Stomach smooth muscle (tissue), 2 donors: ENCODE data around the gene PKP4.

ENCODE experiments used
- H3K27ac ChIP-seq: one replicate; pipeline ENCODE4 v1.7.0; 2013; ENCODE audit warnings: mild to moderate bottlenecking, low read length, inconsistent platforms
- H3K27me3 ChIP-seq, 2 donors: one replicate each; pipeline ENCODE4 v1.7.0; 2013; ENCODE audit warnings: low read length in 2 of 2; ENCODE audit not compliant: insufficient read depth in 2 of 2, control insufficient read depth in 1 of 2
- H3K36me3 ChIP-seq, 2 donors: one replicate each; pipeline ENCODE4 v1.7.0; 2013; ENCODE audit warnings: low read length in 2 of 2; ENCODE audit not compliant: control insufficient read depth in 2 of 2, insufficient read depth in 2 of 2
- H3K4me1 ChIP-seq: one replicate; pipeline ENCODE4 v1.7.0; 2013; ENCODE audit warnings: low read length; ENCODE audit not compliant: control insufficient read depth, insufficient read depth
- H3K4me3 ChIP-seq, 2 donors: one replicate each; pipeline ENCODE4 v1.7.0; 2013; ENCODE audit warnings: low read length in 2 of 2
- H3K9ac ChIP-seq, 2 donors: one replicate each; pipeline ENCODE4 v1.7.0; 2013; ENCODE audit warnings: low read length in 2 of 2, mild to moderate bottlenecking in 1 of 2
- H3K9me3 ChIP-seq, 2 donors: one replicate each; pipeline ENCODE4 v1.7.0; 2013; ENCODE audit warnings: low read length in 2 of 2; ENCODE audit not compliant: control insufficient read depth in 2 of 2
- donor health status: healthy.
- donor health status: Pancreatic carcinoma.

Gene PKP4

GRCh38 chr2:158498043-158498748 is 41.4 kb downstream of the PKP4 start:
- Histone ChIP-seq H3K4me1 (peaks cover 26% of the 10 kb centered on the region), H3K27ac (no peak overlapping the region), H3K4me3 (no peak overlapping the region)

DNA sequence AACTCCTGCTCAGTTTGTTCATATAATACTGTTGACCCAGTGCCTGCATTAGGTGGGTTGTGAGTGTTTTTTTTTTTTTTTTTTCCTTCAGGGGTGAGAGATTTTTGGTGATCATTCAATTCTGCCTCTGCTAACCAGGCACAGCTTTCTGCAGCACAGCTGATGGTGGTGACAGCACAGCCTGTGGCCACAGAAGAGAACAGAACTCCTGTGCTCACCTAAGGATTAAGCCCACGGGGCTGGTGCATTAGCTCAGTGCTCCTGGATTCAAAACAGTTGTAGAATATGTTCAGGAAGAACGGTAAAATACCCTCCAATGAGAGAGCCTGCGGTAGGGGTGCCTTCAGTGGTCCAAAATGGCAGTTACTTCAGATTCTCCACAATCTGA is 42.0 kb downstream of the PKP4 start:
- Histone ChIP-seq H3K4me1 (peaks cover 21% of the 10 kb centered on the region), H3K4me3 (no peak overlapping the region), H3K36me3 (no peaks in the 10 kb centered on the region), H3K9ac (no peak overlapping the region), H3K27ac (no peak overlapping the region), H3K9me3 (no peaks in the 10 kb centered on the region), H3K27me3 (no peaks in the 10 kb centered on the region)

More at GRCh38 chr2:158498043-158498748, 41.4 kb downstream of the PKP4 start:
- Histone ChIP-seq H3K9ac (no peak overlapping the region), H3K9me3 (no peaks in the 10 kb centered on the region), H3K36me3 (no peaks in the 10 kb centered on the region), H3K27me3 (no peaks in the 10 kb centered on the region)

DNA sequence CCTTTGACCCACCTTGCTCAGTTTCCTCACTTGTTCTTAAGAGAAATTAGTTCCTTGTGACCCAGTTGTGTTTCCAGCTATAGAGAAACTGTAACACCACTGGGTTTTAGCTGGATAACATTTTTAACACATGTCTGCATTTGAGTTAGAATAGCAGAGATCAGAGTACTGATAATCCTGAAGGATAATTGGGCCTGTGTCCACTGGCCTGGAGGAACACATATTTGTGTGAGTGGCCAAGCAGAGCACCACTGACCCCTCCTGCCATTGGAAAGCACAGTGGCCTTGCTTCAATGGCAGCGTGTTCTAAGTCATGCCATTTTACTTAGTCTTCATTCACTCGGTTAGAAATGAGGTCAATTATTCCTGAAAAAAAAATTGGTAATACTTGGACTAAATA is 42.6 kb downstream of the PKP4 start:
- no peaks in the 10 kb centered on the region for H3K36me3 ChIP-seq
- H3K9me3 ChIP-seq: no peaks in the 10 kb centered on the region
- peaks cover 21% of the 10 kb centered on the region for H3K4me1 ChIP-seq
- no peak overlapping the region for H3K27ac ChIP-seq
- H3K4me3 ChIP-seq: no peak overlapping the region
- H3K9ac ChIP-seq: no peak overlapping the region
- no peaks in the 10 kb centered on the region for H3K27me3 ChIP-seq

GRCh38 chr2:158500333-158500732 is 43.6 kb downstream of the PKP4 start:
- Histone ChIP-seq H3K27me3 (no peaks in the 10 kb centered on the region), H3K4me1 (peaks cover 21% of the 10 kb centered on the region), H3K27ac (no peak overlapping the region)

DNA sequence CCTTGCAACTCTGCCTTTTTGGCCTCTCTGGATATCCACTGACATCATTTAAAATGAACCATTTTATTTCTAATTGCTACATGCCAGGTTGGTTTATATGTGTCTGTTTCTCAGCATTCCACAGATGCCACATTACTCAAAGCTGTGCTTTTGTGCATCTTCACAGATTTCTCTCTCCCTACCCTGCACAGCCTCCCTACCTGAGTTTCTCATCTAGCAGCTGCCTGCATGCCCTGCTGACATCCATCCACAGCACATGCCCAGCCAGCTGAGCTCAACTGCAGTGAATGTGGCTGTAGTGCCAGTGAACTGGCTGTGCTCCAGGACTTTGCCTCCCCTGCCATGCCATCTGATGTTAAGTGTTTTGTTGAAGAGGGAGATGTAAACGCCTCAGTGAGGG is 44.5 kb downstream of the PKP4 start:
- Histone ChIP-seq H3K4me3 (no peak overlapping the region), H3K9me3 (no peaks in the 10 kb centered on the region), H3K4me1 (peaks cover 21% of the 10 kb centered on the region), H3K27ac (no peak overlapping the region), H3K36me3 (no peaks in the 10 kb centered on the region), H3K9ac (no peak overlapping the region), H3K27me3 (no peaks in the 10 kb centered on the region)

More at GRCh38 chr2:158500333-158500732, 43.6 kb downstream of the PKP4 start:
- Histone ChIP-seq H3K4me3 (peak overlapping the region in 1 of 2 donors; percentile 9), H3K9ac (no peak overlapping the region), H3K9me3 (no peaks in the 10 kb centered on the region), H3K36me3 (no peaks in the 10 kb centered on the region)

GRCh38 chr2:158502974-158503373 is 46.2 kb downstream of the PKP4 start:
- Histone ChIP-seq H3K27ac (no peak overlapping the region), H3K4me3 (no peak overlapping the region), H3K36me3 (no peaks in the 10 kb centered on the region), H3K9ac (no peak overlapping the region), H3K4me1 (peaks cover 21% of the 10 kb centered on the region), H3K27me3 (no peaks in the 10 kb centered on the region), H3K9me3 (no peaks in the 10 kb centered on the region)

DNA sequence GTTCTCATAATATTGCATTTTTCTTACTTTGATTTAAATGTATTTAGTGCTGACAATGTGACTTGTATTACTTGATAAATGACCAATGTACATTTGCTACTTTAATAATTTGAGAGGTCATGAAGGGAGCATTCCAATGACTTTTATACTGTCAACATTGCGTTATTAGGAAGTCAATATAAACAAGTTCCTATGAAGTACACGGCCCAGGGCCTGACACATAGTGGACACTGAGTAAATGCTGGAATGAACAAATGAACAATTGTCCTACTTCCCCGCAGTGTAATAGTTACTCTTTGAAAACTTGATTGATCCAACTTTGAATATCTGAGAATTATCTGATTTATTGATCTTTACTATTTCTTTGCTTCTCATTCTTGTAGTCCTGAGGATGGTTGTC is 47.3 kb downstream of the PKP4 start:
- Histone ChIP-seq H3K4me1 (peaks cover 18% of the 10 kb centered on the region), H3K9me3 (no peaks in the 10 kb centered on the region), H3K4me3 (no peak overlapping the region), H3K27ac (no peak overlapping the region), H3K9ac (no peak overlapping the region), H3K36me3 (no peaks in the 10 kb centered on the region), H3K27me3 (no peaks in the 10 kb centered on the region)

- H3K36me3 ChIP-seq: no peaks in the 10 kb centered on the region
- H3K27ac ChIP-seq: no peak overlapping the region
- H3K9ac ChIP-seq: no peak overlapping the region
- no peaks in the 10 kb centered on the region for H3K27me3 ChIP-seq
- H3K4me3 ChIP-seq: no peak overlapping the region
- H3K9me3 ChIP-seq: no peaks in the 10 kb centered on the region
- H3K4me1 ChIP-seq: peaks cover 17% of the 10 kb centered on the region
Measured at GRCh38 chr2:158505448-158505934, 48.7 kb downstream of the PKP4 start.

GRCh38 chr2:158507141-158507540 is 50.4 kb downstream of the PKP4 start:
- Histone ChIP-seq H3K4me3 (no peak overlapping the region), H3K9ac (no peak overlapping the region), H3K36me3 (no peaks in the 10 kb centered on the region), H3K27ac (no peak overlapping the region), H3K27me3 (no peaks in the 10 kb centered on the region), H3K4me1 (peaks cover 4% of the 10 kb centered on the region), H3K9me3 (no peaks in the 10 kb centered on the region)

DNA sequence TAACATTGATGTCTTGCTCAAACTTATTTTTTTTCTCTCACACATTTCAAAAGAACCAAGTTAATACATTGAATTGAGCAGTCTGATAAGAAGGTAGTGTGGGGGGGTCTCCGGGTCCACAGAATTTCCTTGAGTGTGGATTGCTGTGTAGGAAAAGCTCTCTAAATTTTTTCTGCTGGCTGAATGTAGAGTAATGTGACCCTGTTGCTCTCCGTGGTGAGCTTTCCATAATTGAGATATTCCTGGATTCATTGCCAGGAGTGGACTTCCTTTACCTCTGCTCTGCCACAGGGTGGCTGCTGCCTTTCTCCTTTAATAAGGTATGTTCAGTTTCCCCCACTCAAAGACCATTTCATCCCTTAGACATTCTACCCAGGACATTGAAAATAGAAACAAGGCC is 50.9 kb downstream of the PKP4 start:
- no peak overlapping the region for H3K9ac ChIP-seq
- no peak overlapping the region for H3K4me3 ChIP-seq
- H3K27me3 ChIP-seq: no peaks in the 10 kb centered on the region
- H3K27ac ChIP-seq: no peak overlapping the region
- no peaks in the 10 kb centered on the region for H3K36me3 ChIP-seq
- peaks cover 4% of the 10 kb centered on the region for H3K4me1 ChIP-seq
- H3K9me3 ChIP-seq: no peaks in the 10 kb centered on the region
